Activated T-cell treated with anti-CD3 and anti-CD28 coated beads, Interleukin-2, amount 50 U/mL, for 72 hours (primary cell): ENCODE measurements around the gene IKZF5. TPM values are rescaled to one million over a fixed set of nuclear protein-coding genes. Genes with fewer than 3 reads are reported as not detected.
A peak's percentile ranks its signal among the peaks of the same experiment; 100 is the strongest.

Source experiments
- ATAC-seq, 2 donors: fragments of 150-1000 bp; cut with Tn5 transposase; replicated peaks in 1 of 2; 2 replicates each; pipeline ENCODE4 v1.10.0; 2021; ENCODE audit warnings: moderate library complexity in 2 of 2, mild to moderate bottlenecking in 1 of 2
- DNase-seq, 2 donors: peaks; one replicate each; pipeline ENCODE4 v3.0.0; 2021 to 2022; ENCODE audit warnings: mixed read lengths in 1 of 2
- H3K27ac Mint-ChIP-seq: one replicate; pipeline ENCODE4 v1.8.0; 2022; ENCODE audit warnings: mild to moderate bottlenecking, moderate library complexity, mixed read lengths
- H3K27me3 Mint-ChIP-seq: one replicate; pipeline ENCODE4 v1.8.0; 2022; ENCODE audit warnings: low read depth, mixed read lengths
- H3K36me3 Mint-ChIP-seq, 2 donors: one replicate each; pipeline ENCODE4 v1.8.0; 2022; ENCODE audit warnings: mixed read lengths in 2 of 2, mild to moderate bottlenecking in 1 of 2; ENCODE audit not compliant: insufficient read depth in 2 of 2
- H3K4me1 Mint-ChIP-seq: one replicate; pipeline ENCODE4 v1.8.0; 2022; ENCODE audit warnings: low read depth, mixed read lengths
- H3K4me3 Mint-ChIP-seq, 2 donors: one replicate each; pipeline ENCODE4 v1.8.0; 2022; ENCODE audit warnings: mild to moderate bottlenecking in 2 of 2, mixed read lengths in 2 of 2, moderate library complexity in 2 of 2
- H3K9me3 Mint-ChIP-seq, 2 donors: one replicate each; pipeline ENCODE4 v1.8.0; 2022; ENCODE audit warnings: mixed read lengths in 2 of 2
- total RNA-seq, 2 donors: library from RNA; stranded (reverse); gene quantifications; one replicate each; pipeline ENCODE4 v1.2.3, GENCODE V29; 2022

IKZF5 gene
- total RNA-seq, 2 donors from 2014 or later, result 13.2 to 15.2 TPM

DNA sequence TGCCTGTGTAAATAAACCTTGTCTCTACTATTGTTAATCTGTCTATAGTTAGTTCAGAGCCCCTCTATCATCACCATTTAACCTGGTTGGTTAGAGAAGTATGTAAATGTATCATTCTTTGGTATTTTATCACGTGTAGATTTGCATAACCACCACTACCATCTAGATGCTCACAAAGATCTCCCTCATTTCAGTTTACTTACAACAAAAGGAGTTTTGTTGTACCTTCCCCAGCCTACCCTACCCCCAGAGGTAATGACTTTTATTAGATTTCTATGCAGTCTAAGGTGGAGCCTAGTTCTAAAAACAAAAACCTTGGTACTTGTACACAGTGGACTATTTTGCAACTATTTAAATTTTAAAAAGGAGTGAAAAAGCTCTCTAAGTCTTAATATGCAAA is 17.7 kb upstream of the IKZF5 start:
- Mint-ChIP-seq H3K9me3 (no peaks in the 10 kb centered on the region), H3K27ac (no peak overlapping the region), H3K4me3 (no peak overlapping the region), H3K4me1 (no peaks in the 10 kb centered on the region), H3K36me3 (peaks cover 0 to 1% of the 10 kb centered on the region in 2 donors), H3K27me3 (no peaks in the 10 kb centered on the region)
- no peak for ATAC-seq
- DNase-seq, result no peak

- peaks cover 0 to 1% of the 10 kb centered on the region in 2 donors for H3K36me3 Mint-ChIP-seq
- DNase-seq, result no peak
- H3K4me1 Mint-ChIP-seq, result no peaks in the 10 kb centered on the region
- ATAC-seq, result no peak
- H3K4me3 Mint-ChIP-seq, result no peak overlapping the region
- H3K27me3 Mint-ChIP-seq, result no peaks in the 10 kb centered on the region
- no peaks in the 10 kb centered on the region for H3K9me3 Mint-ChIP-seq
- no peak overlapping the region for H3K27ac Mint-ChIP-seq
These were observed 15.9 kb upstream of the IKZF5 start for GRCh38 chr10:123024540-123024939.

DNA sequence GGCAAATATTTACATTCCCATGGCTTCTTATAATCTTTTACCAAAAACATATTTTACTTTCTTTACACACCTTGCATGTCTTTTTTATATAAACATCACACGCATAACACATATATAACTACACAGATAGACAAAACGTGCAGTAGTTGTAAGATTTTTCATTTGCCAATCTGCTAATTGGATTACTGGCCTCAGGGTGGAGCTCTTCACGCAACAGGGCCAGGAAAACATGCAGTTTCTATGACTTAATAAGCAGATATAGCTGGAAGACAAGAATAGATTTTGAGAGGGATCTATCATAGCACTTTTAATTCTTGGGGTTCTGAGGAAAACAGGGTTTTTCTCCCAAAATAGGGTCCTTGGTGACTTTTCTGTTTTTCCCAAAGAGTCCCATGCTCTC is 12.9 kb upstream of the IKZF5 start:
- no peaks in the 10 kb centered on the region for H3K4me1 Mint-ChIP-seq
- H3K9me3 Mint-ChIP-seq, result no peaks in the 10 kb centered on the region
- DNase-seq, result no peak
- no peaks in the 10 kb centered on the region for H3K27me3 Mint-ChIP-seq
- no peak overlapping the region for H3K27ac Mint-ChIP-seq
- peaks cover 0 to 1% of the 10 kb centered on the region in 2 donors for H3K36me3 Mint-ChIP-seq
- ATAC-seq, result no peak
- no peak overlapping the region for H3K4me3 Mint-ChIP-seq

DNA sequence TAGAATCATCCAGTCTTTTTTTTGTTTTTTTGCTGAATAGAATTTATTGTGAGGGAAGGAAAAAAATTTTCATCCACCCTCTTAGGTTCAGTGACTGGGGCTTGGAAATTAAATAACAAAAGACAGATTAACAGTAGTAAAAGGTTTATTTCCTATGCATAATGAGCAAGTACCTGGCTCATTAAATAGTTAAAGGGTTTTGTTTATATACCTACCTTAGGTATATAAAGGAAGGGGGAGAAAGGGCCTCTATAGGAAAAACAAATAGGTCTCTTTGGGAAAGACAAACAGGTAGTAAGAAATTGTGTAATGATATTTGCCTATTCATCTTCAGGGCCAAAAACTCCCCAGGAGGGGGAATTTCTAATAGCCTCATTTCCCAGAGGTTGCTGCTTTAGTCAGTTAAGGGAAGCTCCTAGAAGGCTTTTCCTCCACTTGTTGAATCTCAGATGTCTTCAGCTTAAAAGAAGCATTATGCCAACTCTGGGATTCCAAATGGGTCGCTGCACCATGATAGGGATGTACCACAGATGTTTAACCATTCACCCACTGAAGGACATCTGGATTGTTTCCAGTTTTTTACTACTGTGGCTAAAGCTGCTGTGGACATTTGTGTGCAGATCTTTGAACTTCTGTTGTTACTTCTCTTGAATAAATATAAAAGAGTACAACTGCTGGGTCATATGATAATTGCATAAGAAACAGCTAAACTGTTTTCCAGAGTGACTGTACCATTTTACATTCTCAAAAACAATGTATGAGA is 11.5 kb upstream of the IKZF5 start:
- Mint-ChIP-seq H3K27ac (no peak overlapping the region), H3K36me3 (peaks cover 0 to 1% of the 10 kb centered on the region in 2 donors), H3K9me3 (no peaks in the 10 kb centered on the region), H3K4me1 (peaks cover 3% of the 10 kb centered on the region), H3K4me3 (no peak overlapping the region), H3K27me3 (no peaks in the 10 kb centered on the region)
- DNase-seq (no peak), ATAC-seq (no peak)

DNA sequence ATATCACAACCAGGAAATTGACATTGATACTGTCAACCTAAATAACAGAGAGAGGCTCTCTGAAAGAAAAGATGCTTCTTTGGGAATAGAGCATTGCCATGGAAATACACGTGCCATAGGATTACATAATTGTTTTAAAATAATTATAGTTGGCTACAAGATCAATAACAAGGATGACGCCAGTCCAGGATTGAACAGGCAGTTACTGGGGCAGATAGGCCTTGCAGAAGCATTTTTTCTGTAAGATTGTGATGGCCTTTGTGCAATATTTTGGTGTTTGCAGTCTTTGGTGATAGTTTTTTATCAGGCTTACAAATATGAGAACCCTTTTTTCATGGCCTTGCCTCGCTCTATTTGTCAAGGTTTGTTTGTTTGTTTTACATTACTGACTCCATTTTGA is 10.7 kb upstream of the IKZF5 start:
- Mint-ChIP-seq H3K4me1 (peaks cover 4% of the 10 kb centered on the region), H3K9me3 (no peaks in the 10 kb centered on the region)

GRCh38 chr10:123018531-123018930 is 9.9 kb upstream of the IKZF5 start:
- peaks cover 4% of the 10 kb centered on the region for H3K4me1 Mint-ChIP-seq
- H3K36me3 Mint-ChIP-seq, result peaks cover 0 to 2% of the 10 kb centered on the region in 2 donors
- H3K4me3 Mint-ChIP-seq, result no peak overlapping the region
- no peaks in the 10 kb centered on the region for H3K9me3 Mint-ChIP-seq
- no peak for ATAC-seq
- H3K27ac Mint-ChIP-seq, result no peak overlapping the region
- DNase-seq, result no peak
- H3K27me3 Mint-ChIP-seq, result no peaks in the 10 kb centered on the region

More for the DNA sequence above, 10.7 kb upstream of the IKZF5 start:
- H3K4me3 Mint-ChIP-seq, result no peak overlapping the region
- H3K27ac Mint-ChIP-seq, result no peak overlapping the region
- no peak for DNase-seq
- H3K36me3 Mint-ChIP-seq, result no peaks in the 10 kb centered on the region
- no peaks in the 10 kb centered on the region for H3K27me3 Mint-ChIP-seq
- ATAC-seq, result no peak

GRCh38 chr10:123017421-123018165 is 9.0 kb upstream of the IKZF5 start:
- no peak overlapping the region for H3K27ac Mint-ChIP-seq

DNA sequence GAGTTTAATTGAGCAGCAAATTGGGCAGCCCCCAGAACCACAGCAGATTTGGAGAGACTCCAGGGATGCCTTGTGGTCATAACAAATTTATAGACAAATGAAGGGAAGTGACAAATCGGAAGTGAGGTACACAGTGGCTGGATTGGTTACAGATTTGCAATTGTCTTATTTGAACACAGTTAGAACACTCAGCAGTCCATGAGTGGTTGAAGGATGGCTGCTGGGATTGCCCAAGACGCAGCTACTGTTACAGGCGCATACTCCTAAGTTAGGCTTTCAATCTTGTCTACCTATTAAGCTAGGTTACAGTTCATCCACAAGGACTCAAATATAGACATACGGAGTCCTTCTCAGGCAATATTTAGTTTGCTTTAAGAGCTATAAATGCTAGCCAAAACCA is 7.6 kb upstream of the IKZF5 start:
- no peak for ATAC-seq
- Mint-ChIP-seq H3K27me3 (no peaks in the 10 kb centered on the region), H3K4me3 (no peak overlapping the region), H3K27ac (no peak overlapping the region), H3K36me3 (peaks cover 2 to 3% of the 10 kb centered on the region in 2 donors), H3K4me1 (peaks cover 4% of the 10 kb centered on the region), H3K9me3 (no peaks in the 10 kb centered on the region)
- DNase-seq, result no peak

More at GRCh38 chr10:123017421-123018165, 9.0 kb upstream of the IKZF5 start:
- Mint-ChIP-seq H3K27me3 (no peaks in the 10 kb centered on the region), H3K4me1 (peaks cover 4% of the 10 kb centered on the region), H3K9me3 (no peaks in the 10 kb centered on the region), H3K36me3 (peaks cover under 1 to 2% of the 10 kb centered on the region in 2 donors), H3K4me3 (no peak overlapping the region)
- ATAC-seq (no peak), DNase-seq (no peak)

GRCh38 chr10:123014772-123015171 is 6.2 kb upstream of the IKZF5 start:
- Mint-ChIP-seq H3K4me1 (peaks cover 16% of the 10 kb centered on the region), H3K27me3 (no peaks in the 10 kb centered on the region), H3K27ac (no peak overlapping the region), H3K9me3 (no peaks in the 10 kb centered on the region), H3K36me3 (peaks cover 2 to 3% of the 10 kb centered on the region in 2 donors), H3K4me3 (no peak overlapping the region)
- no peak for ATAC-seq
- DNase-seq, result no peak

DNA sequence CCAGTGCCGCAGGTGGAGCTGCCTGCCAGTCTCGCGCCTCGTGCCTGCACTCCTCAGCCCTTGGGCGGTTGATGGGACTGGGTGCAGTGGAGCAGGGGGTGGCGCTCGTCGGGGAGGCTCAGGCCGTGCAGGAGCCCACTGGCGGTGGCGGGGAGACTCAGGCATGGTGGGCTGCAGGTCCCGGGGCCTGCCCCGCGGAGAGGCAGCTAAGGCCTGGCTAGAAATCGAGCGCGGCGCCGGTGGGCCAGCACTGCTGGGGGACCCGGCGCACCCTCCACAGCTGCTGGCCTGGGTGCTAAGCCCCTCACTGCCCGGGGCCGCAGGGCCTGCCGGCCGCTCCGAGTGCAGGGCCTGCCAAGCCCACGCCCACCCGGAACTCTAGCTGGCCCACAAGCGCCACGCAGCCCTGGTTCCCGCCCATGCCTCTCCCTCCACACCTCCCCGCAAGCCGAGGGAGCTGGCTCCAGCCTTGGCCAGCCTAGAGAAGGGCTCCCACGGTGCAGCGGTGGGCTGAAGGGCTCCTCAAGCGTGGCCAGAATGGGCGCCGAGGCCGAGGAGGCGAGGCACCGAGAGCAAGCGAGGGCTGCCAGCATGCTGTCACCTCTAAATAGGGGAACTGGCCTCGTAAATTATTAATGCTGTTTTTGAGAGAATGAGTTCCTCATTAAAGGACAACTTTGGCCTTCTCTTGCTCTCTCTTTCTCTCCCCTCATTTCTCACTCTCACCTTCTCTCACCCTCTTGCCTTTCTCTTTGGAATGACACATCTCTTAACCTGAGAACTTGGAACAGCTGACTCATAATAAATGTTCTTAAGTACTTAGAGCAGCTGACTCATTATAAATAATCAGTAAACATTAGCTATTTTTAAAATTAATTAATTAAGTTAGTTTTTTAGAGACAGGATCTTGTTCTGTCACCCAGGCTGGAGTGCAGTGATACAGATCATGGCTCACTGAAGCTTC is 5.1 kb upstream of the IKZF5 start:
- Mint-ChIP-seq H3K4me1 (peaks cover 24% of the 10 kb centered on the region), H3K9me3 (no peaks in the 10 kb centered on the region)
- ATAC-seq, result no peak

DNA sequence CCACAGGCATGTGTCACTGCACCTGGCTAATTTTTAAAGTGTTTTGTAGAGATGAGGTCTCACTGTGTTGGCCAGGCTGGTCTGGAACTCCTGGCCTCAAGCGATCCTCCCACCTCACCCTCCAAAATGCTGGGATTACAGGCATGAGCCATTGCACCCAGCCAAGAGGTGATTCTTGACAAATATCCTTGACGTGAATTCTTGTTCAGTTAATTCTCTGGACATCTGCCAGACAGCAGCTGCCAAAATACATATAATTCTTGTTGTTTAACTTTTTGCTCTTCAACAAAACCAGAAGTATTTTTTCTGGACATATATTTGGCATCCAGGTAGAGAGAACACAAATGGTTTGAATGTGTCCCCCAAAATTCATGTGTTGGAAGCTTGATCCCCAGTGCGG is 3.4 kb upstream of the IKZF5 start:
- ATAC-seq, result no peak
- peaks cover 34% of the 10 kb centered on the region for H3K4me1 Mint-ChIP-seq

More for the DNA sequence above, 5.1 kb upstream of the IKZF5 start:
- Mint-ChIP-seq H3K4me3 (no peak overlapping the region), H3K36me3 (peaks cover 2 to 4% of the 10 kb centered on the region in 2 donors), H3K27ac (no peak overlapping the region), H3K27me3 (no peaks in the 10 kb centered on the region)
- DNase-seq, result no peak

GRCh38 chr10:123009105-123009820 is 668 bp upstream of the IKZF5 start:
- peaks cover 8 to 11% of the 10 kb centered on the region in 2 donors for H3K36me3 Mint-ChIP-seq
- peak overlapping the region; percentile 95 to 98 for H3K4me3 Mint-ChIP-seq
- H3K9me3 Mint-ChIP-seq, result no peaks in the 10 kb centered on the region
- ATAC-seq (no peak), DNase-seq (peak; percentile 9 to 20)
- peak overlapping the region; percentile 99 for H3K27ac Mint-ChIP-seq
- H3K4me1 Mint-ChIP-seq, result peaks cover 50% of the 10 kb centered on the region
- H3K27me3 Mint-ChIP-seq, result no peaks in the 10 kb centered on the region

More for the DNA sequence above, 3.4 kb upstream of the IKZF5 start:
- H3K27ac Mint-ChIP-seq, result no peak overlapping the region
- no peak for DNase-seq
- peaks cover 8 to 11% of the 10 kb centered on the region in 2 donors for H3K36me3 Mint-ChIP-seq
- H3K9me3 Mint-ChIP-seq, result no peaks in the 10 kb centered on the region
- no peaks in the 10 kb centered on the region for H3K27me3 Mint-ChIP-seq
- no peak overlapping the region for H3K4me3 Mint-ChIP-seq
